ENCODE measurements around the gene KRTAP3-1.

DNA sequence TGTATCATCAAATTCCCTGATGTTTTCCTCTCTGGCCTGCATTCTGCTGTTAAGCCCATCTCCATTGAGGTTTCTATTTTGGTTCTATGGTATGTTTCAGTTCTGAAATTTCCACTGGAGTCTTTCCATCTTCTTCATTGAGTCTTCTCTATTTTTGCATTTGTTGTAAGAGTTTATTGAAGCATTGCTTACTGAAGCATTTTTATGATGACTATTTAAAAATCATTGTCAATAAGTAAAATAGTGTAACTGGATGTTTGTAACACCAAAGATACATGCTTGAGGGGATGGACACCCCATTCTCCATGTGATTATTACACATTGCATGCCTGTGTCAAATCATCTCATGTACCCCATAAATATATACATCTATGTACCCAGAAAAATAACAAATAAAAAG lies 33.4 kb downstream of the KRTAP3-1 start:
- TF ChIP-seq CTCF (IDR thresholded peaks at IDR 0.05) (no peak), EP300 (IDR thresholded peaks at IDR 0.05) (no peak), POLR2A (IDR thresholded peaks at IDR 0.05) (no peak)

Data from suprapubic skin (tissue), 3 donors.